GM13976 (cell line): ENCODE results near the gene CNTNAP2.

Experiments
- DNase-seq: peaks from one replicate; pipeline ENCODE4 v3.0.0; 2012; ENCODE audit warnings: low spot score
- in situ Hi-C: fragments of 300-500 bp; cut with MboI; formaldehyde crosslinking; loops from one replicate; pipeline ENCODE4 v1.12.0; 2022; ENCODE audit warnings: low sequenced_read_pairs, mixed read lengths, inconsistent platforms; ENCODE audit not compliant: unreplicated experiment
- TF ChIP-seq, protein P1 (sequence below): IDR thresholded peaks from 2 replicates; pipeline ENCODE4 v1.5.1; 2012; ENCODE audit warnings: borderline replicate concordance, mild to moderate bottlenecking; ENCODE audit not compliant: insufficient read depth; ENCODE audit errors: extremely low read depth, missing control alignments, control extremely low read depth

The CNTNAP2 gene

DNA sequence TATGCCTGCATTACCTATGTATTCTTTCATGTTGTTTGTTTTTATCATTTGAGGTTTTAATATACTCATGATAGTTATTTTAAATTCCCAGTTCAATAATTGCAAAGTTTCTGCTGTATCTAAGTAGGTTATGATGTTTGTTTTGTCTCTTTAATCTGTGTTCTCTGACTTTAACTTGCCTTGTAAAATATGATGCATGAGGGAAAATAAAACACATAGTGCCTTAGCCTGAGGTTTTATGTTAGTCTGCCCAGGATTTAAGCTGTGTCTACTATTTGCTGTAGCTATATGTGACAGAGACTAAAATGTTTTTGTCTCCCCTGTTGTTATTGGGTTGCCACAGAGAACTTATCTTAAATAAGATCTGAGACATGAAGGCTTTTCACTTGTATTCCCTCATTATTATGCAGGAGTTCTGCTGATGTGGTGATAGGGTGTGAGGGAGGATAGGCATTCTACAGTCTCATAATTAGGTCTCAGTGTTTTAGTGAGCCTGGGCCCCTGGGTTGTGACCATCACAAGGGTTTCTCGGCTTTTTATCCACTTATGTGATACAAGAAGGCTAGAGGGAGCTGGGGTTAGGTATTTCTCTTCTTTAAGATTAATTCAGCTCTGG, 582.5 kb downstream of the CNTNAP2 start:
- TF ChIP-seq, protein P1, sequence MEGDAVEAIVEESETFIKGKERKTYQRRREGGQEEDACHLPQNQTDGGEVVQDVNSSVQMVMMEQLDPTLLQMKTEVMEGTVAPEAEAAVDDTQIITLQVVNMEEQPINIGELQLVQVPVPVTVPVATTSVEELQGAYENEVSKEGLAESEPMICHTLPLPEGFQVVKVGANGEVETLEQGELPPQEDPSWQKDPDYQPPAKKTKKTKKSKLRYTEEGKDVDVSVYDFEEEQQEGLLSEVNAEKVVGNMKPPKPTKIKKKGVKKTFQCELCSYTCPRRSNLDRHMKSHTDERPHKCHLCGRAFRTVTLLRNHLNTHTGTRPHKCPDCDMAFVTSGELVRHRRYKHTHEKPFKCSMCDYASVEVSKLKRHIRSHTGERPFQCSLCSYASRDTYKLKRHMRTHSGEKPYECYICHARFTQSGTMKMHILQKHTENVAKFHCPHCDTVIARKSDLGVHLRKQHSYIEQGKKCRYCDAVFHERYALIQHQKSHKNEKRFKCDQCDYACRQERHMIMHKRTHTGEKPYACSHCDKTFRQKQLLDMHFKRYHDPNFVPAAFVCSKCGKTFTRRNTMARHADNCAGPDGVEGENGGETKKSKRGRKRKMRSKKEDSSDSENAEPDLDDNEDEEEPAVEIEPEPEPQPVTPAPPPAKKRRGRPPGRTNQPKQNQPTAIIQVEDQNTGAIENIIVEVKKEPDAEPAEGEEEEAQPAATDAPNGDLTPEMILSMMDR: no peak

GRCh38 chr7:146700015-146700560, 583.5 kb downstream of the CNTNAP2 start:
- in situ Hi-C loops: no loop called here
- DNase-seq: no peak
- TF ChIP-seq, protein P1: no peak

More for the DNA sequence above, 582.5 kb downstream of the CNTNAP2 start:
- in situ Hi-C loops: no loop called here
- DNase-seq: no peak

GRCh38 chr7:146701166-146701565, 584.6 kb downstream of the CNTNAP2 start:
- TF ChIP-seq, protein P1: no peak
- DNase-seq: no peak
- in situ Hi-C loops: no loop called here

- TF ChIP-seq, protein P1: no peak
- in situ Hi-C loops: no loop called here
- DNase-seq: no peak
Measured at GRCh38 chr7:146702898-146703297, 586.3 kb downstream of the CNTNAP2 start.

- TF ChIP-seq, protein P1: no peak
- no peak for DNase-seq
- in situ Hi-C loops: no loop called here
Measured at GRCh38 chr7:146709451-146710027, 592.9 kb downstream of the CNTNAP2 start.

GRCh38 chr7:146713205-146713604, 596.6 kb downstream of the CNTNAP2 start:
- in situ Hi-C loops: no loop called here
- TF ChIP-seq, protein P1: no peak

More at GRCh38 chr7:146713205-146713604, 596.6 kb downstream of the CNTNAP2 start:
- DNase-seq: no peak
